Spleen (tissue), 7 donors: ENCODE results near the gene LMOD1.

Source experiments
- CTCF ChIP-seq, 11 experiments: fragments of 200-600 bp in 7 of 11; fragments of 450-650 bp in 4 of 11; sonication (generic) in 4 of 11; IDR thresholded peaks in 8 of 11; conservative IDR thresholded peaks in 3 of 11; 1 replicate in 7 of 11; 2 replicates in 4 of 11; pipeline versions ENCODE4 v1.4.0 to v1.8.0; 2016 to 2021; ENCODE audit warnings: antibody characterized with exemption in 11 of 11, inconsistent platforms in 4 of 11, mild to moderate bottlenecking in 1 of 11
- POLR2A ChIP-seq, 3 donors: fragments of 450-650 bp; IDR thresholded peaks; one replicate each; pipeline ENCODE4 v1.5.1; 2017; ENCODE audit warnings: antibody characterized with exemption in 3 of 3, mild to moderate bottlenecking in 1 of 3
- POLR2AphosphoS5 ChIP-seq, 3 donors: sonication (generic); formaldehyde crosslinking; IDR thresholded peaks; one replicate each; pipeline ENCODE4 v1.5.1; 2017; ENCODE audit warnings: antibody characterized with exemption in 3 of 3
- donor health status: DM: no; HTN: no; CAD: no; lungs with moderate emphysema.
- donor health status: DM: no; HTN: no; CAD: no.
- donor health status: DM: no; HTN: no; CAD: no.

GRCh38 chr1:201884425-201884824 lies 61.9 kb downstream of the LMOD1 start:
- TF ChIP-seq CTCF (IDR thresholded peaks at IDR 0.05 in 8 of 11, conservative IDR thresholded peaks at IDR 0.05 in 3 of 11) = no peak
- TF ChIP-seq POLR2AphosphoS5 (IDR thresholded peaks at IDR 0.05) = peak in 1 of 3 donors; percentile 50
- TF ChIP-seq POLR2A (IDR thresholded peaks at IDR 0.05) = no peak
